Stimulated activated CD4-positive, alpha-beta T cell treated with anti-CD3 and anti-CD28 coated beads, Interleukin-1b, Interleukin-23, amount 100 ng/mL, for 24 hours (primary cell): Measurements from ENCODE around the gene NUP58.

ENCODE experiments used
- DNase-seq, 4 experiments: peaks; one replicate each; pipeline ENCODE4 v3.0.0-alpha.2; 2020; ENCODE audit warnings: low read depth in 4 of 4, low spot score in 1 of 4

The NUP58 gene

DNA sequence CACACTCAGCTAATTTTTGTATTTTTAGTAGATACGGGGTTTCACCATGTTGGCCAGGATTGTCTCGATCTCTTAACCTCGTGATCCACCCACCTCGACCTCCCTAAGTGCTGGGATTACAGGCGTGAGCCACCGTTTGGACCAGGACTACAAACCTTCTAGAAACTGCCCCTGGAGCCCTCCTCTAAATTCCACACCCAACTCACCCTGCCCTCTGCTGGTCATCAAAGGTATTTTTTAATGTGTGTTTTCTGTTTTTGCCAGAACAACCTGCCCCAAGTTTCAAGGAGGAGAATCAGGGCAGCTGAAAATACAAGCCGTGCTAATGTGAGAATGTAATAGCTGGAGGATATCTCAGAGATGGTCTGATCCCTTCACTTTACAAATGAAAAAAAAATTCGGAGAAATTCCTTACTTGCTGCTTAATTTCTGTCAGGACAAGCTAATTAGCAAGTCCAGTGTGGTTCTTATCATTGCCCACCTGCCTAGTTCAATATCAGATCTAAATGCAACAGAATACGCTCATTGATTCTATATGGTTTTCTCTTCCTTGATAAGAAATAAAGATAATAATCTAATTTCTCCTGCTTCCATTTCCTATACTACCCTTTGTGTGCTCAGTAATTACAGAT lies 74.4 kb downstream of the NUP58 start:
- DNase-seq, result peak in 2 of 4 experiments; percentile 1 to 9

DNA sequence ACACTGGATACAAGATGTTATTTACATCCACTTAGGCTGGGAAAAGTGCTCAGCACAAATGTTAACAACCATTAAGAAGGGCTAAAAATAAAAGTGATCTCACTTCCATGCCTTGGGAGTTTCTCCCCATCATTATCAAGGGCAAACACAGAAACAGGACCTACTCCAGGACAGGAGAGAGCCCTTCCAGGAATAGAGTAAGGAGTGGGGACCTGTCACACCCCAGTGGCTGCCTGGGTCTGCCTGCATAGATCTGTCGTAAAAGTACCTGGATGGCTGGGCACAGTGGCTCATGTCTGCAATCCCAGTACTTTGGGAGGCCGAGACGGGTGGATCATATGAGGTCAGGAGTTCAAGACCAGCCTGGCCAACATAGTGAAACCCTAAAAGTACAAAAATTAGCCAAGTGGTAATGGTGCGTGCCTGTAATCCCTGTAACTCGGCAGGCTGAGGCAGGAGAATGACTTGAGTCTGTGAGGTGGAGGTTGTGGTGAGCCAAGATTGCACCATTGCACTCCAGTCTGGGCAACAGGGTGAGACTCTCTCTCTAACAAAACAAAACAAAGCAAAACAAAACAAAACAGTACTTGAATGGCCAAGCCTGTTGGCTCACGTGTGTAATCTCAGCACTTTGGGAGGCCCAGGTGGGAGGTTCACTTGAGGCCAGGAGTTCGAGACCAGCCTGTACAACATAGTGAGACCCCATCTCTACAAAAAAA lies 76.0 kb downstream of the NUP58 start:
- DNase-seq, result no peak

DNA sequence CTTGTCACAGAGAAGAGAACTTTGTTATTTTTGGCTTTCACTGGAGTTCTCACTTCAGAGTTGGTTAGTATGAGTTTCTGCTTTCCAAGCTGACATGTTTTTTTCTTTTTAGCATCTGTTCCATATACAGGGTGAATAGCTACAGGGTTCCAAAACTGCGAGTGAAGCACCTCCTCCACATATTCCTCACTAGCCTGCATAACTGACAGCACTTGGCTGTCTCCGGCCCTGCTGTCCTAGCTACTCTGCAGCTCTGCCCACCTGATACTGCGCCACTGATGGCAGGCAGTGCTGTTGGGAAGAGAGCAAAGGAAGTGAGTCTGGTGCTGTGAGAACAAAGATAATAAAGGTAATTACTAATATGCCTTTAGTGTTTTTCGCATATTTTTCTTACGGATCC lies 77.1 kb downstream of the NUP58 start:
- DNase-seq, result no peak

DNA sequence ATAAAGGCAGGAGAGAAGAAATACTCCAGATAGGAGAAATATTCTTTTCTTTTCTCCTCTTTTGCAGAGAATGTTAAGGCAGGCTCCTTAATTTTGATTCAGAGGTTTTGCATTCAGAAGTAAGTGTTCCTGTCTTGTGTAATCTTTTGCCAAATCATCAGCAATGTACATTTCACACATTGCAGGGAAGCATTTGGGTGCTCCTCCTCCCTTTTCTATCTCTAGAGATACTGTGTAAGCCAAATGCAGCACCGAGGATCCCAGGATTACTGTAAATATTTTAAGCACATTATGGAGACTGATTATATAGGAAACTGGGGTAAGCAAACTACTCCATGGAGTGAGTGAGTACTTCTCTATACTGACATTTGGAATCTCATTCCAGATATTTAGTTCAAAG lies 77.6 kb downstream of the NUP58 start:
- no peak for DNase-seq

DNA sequence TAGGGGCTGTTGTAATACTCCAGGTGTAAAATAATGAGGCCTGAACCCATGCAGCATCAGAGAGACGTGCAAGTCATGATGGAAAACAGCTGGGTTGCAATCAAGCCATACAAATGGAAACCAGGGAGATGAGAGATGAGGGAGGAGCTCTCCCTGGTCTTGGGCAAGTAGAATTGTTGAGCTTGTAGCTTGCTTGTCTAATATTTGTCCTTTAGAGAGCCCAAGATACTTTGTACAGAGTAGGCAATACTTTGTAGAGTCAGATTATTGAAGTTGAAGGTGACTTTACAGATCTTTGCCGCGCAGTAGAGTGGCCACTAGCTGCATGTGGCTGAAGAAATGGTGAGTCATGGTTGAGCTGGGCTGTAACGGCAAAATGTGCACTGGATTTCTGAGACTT lies 78.7 kb downstream of the NUP58 start:
- no peak for DNase-seq

DNA sequence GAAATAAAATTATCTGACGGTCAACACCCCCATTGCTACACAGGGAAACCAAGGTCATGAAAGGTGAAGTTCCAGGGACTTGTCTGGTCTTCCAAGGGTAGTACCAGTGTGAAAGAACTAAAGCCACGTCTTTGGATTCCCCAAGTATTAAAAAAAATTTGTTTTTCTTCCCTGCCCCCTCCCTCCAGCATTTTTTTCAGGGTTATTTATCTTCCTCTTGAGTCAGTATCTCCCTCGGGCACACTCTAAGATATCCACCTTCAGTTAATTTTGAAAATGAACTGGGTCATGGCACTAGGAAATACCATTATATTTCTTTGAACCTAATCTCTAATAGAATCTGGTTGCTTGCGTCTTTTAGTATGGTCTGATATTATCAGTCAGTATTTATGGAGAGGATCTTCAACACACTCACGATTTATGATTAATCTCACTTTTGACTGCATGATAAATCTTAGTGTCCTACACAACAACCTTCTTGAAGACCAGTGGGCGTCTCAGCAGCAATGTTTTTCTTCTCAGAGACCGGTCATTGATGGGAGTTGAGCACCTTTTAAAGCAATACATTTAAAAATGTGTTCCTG lies 79.4 kb downstream of the NUP58 start:
- DNase-seq, result no peak

DNA sequence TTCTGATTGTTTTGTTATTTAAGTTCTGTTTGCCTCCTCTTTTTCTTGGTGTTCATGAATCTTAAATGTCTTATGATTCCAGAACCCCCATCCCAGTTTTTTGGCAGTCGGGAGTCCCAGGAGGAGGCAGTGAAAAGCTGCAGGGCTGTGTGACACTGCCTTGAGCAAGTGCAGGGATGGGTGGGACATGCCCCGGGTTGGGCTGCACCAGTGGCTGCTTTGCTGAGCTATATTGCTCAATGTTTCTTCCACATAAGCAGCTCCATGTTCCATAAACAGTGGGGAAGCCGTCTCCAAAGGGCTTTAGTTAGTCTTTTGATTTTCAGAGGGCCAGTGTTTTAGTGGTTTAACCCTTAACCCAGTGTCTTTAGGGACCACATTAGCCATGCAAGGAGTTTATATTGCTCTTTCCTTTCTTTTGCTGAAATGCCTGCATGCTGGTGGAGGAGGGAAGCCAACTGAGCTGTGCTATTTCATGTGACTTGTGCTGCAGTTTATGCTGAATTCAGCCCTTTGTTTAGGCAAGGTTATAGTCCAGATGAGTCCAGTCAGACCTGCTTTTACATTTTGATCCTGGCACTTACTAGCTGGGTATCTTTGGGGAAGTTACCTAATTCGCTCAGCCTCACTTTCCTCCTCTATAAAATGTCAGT lies 83.5 kb downstream of the NUP58 start:
- DNase-seq, result no peak

DNA sequence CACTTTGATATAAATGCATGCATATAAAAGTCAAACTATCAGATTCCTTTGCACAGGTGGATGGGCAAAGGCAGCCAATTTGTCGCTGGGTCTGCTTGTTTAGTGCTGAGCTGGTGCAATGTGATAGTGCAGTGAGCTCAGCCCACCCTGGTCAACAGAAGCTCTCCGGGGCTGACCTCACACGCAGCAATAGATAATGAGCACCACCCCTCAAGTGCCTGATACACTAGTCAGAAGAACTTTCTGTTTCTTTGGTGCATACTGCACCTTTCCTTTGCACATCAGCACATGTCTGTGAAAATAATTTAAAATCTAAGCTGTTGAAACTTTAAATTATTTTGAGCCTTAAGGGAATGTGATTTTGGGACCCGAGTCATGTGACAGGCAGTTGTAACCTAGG lies 90.5 kb downstream of the NUP58 start:
- no peak for DNase-seq
